OCI-LY1 (cell line): Measurements from ENCODE around the gene CLRN1.

Source experiments
- EZH2 ChIP-seq: fragments of 200-600 bp; sonication (generic), shearing (Covaris generic); IDR thresholded peaks from 2 replicates; pipeline ENCODE4 v1.8.0; 2017; ENCODE audit warnings: borderline replicate concordance, mixed run types, mild to moderate bottlenecking, antibody characterized with exemption, low read length, moderate library complexity, mixed read lengths
- TF ChIP-seq, protein P1 (sequence below): fragments of 200-600 bp; sonication (generic), shearing (Covaris generic); IDR thresholded peaks from 2 replicates; pipeline ENCODE4 v1.5.1; 2017; ENCODE audit warnings: mild to moderate bottlenecking, antibody characterized with exemption, low read length, moderate library complexity, mixed read lengths

DNA sequence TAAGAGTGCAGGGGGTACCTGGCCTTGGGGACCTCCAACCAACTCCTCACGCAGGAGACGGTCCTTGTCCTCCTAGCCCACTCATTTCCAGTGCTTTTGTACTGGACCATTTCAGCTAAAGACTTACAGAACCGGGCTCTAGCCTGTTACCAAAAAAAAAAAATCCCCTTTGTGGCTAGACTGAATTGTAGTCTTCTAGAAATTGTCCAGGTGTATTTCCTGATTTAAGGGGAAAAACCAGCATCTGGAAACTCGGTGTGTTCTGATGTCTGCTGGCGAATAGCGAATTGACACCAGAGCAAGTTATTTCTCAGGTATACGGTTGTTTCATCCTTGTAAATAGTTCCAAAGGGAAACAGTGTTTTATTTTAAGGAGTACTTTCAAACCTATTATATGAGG, 46.2 kb downstream of the CLRN1 start:
- TF ChIP-seq, protein P1, sequence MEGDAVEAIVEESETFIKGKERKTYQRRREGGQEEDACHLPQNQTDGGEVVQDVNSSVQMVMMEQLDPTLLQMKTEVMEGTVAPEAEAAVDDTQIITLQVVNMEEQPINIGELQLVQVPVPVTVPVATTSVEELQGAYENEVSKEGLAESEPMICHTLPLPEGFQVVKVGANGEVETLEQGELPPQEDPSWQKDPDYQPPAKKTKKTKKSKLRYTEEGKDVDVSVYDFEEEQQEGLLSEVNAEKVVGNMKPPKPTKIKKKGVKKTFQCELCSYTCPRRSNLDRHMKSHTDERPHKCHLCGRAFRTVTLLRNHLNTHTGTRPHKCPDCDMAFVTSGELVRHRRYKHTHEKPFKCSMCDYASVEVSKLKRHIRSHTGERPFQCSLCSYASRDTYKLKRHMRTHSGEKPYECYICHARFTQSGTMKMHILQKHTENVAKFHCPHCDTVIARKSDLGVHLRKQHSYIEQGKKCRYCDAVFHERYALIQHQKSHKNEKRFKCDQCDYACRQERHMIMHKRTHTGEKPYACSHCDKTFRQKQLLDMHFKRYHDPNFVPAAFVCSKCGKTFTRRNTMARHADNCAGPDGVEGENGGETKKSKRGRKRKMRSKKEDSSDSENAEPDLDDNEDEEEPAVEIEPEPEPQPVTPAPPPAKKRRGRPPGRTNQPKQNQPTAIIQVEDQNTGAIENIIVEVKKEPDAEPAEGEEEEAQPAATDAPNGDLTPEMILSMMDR, result no peak
- TF ChIP-seq EZH2, result no peak
